SJCRH30 (cell line): ENCODE data around the gene SELENOO. TPM values are rescaled to one million over a fixed set of nuclear protein-coding genes. Genes with fewer than 3 reads are reported as not detected.

ENCODE experiments used
- DNase-seq, 2 experiments: peaks; one replicate each; pipeline ENCODE4 v3.0.0-alpha.2; 2015 to 2020
- H3K27ac ChIP-seq: fragments of 250-450 bp; sonication (Bioruptor Pico); 2 replicates; pipeline ENCODE4 v1.5.1; 2020; ENCODE audit warnings: mild to moderate bottlenecking, moderate library complexity
- H3K27me3 ChIP-seq: fragments of 250-450 bp; sonication (Bioruptor Pico); 2 replicates; pipeline ENCODE4 v1.5.1; 2020; ENCODE audit warnings: mild to moderate bottlenecking, moderate library complexity
- H3K36me3 ChIP-seq: fragments of 250-450 bp; sonication (Bioruptor Pico); 2 replicates; pipeline ENCODE4 v1.5.1; 2020; ENCODE audit warnings: mild to moderate bottlenecking, moderate library complexity
- H3K4me1 ChIP-seq: fragments of 250-450 bp; sonication (Bioruptor Pico); 2 replicates; pipeline ENCODE4 v1.5.1; 2020; ENCODE audit warnings: mild to moderate bottlenecking, moderate library complexity
- H3K4me3 ChIP-seq: fragments of 250-450 bp; sonication (Bioruptor Pico); 2 replicates; pipeline ENCODE4 v1.5.1; 2020; ENCODE audit warnings: mild to moderate bottlenecking, moderate library complexity
- H3K9me3 ChIP-seq: fragments of 250-450 bp; sonication (Bioruptor Pico); replicated peaks from 2 replicates; pipeline ENCODE4 v1.5.1; 2020; ENCODE audit warnings: mild to moderate bottlenecking, moderate library complexity
- total RNA-seq: library from RNA; depleted of rRNA; stranded (reverse); fragments of >200 nt; shearing (Covaris generic); gene quantifications from 2 replicates; pipeline ENCODE4 v1.2.3, GENCODE V29; 2014

SELENOO gene
- total RNA-seq, 1 experiment from 2014 or later, result 15.4 TPM

GRCh38 chr22:50169181-50169759 lies 31.5 kb upstream of the SELENOO start:
- Histone ChIP-seq H3K27me3 (peaks cover 48% of the 10 kb centered on the region), H3K4me1 (no peaks in the 10 kb centered on the region), H3K9me3 (no peaks in the 10 kb centered on the region), H3K4me3 (no peak overlapping the region), H3K27ac (no peak overlapping the region), H3K36me3 (no peaks in the 10 kb centered on the region)
- DNase-seq, result no peak

- H3K9me3 ChIP-seq, result no peaks in the 10 kb centered on the region
- H3K27me3 ChIP-seq, result peaks cover 54% of the 10 kb centered on the region
- H3K36me3 ChIP-seq, result no peaks in the 10 kb centered on the region
- peak overlapping the region; percentile 34; the same call in 1 of the 2 replicates for H3K4me3 ChIP-seq
- DNase-seq, result no peak
- no peak overlapping the region for H3K27ac ChIP-seq
- no peaks in the 10 kb centered on the region for H3K4me1 ChIP-seq
Observed at GRCh38 chr22:50169774-50170341, 31.0 kb upstream of the SELENOO start.

GRCh38 chr22:50170453-50171318 lies 30.1 kb upstream of the SELENOO start, which contains the start of gene PANX2:
Gene PANX2 (plus strand): TSS chr22:50170731. CDS start chr22:50170731, 0 bp downstream.
- Histone ChIP-seq H3K36me3 (no peaks in the 10 kb centered on the region), H3K4me3 (peak within 1 kb of the TSS; percentile 34; the same call in 1 of the 2 replicates), H3K9me3 (no peaks in the 10 kb centered on the region), H3K27me3 (peaks cover 57% of the 10 kb centered on the region), H3K4me1 (no peaks in the 10 kb centered on the region), H3K27ac (no peak within 1 kb of the TSS)
- DNase-seq, result no peak

GRCh38 chr22:50171319-50171964 lies 29.4 kb upstream of the SELENOO start:
- Histone ChIP-seq H3K9me3 (no peaks in the 10 kb centered on the region), H3K4me3 (no peak overlapping the region), H3K36me3 (no peaks in the 10 kb centered on the region)

GRCh38 chr22:50171965-50172421 lies 28.8 kb upstream of the SELENOO start:
- no peak overlapping the region for H3K4me3 ChIP-seq
- no peak overlapping the region for H3K27ac ChIP-seq
- no peaks in the 10 kb centered on the region for H3K36me3 ChIP-seq
- H3K9me3 ChIP-seq, result no peaks in the 10 kb centered on the region
- H3K27me3 ChIP-seq, result peaks cover 57% of the 10 kb centered on the region
- DNase-seq, result no peak
- H3K4me1 ChIP-seq, result no peaks in the 10 kb centered on the region

More at GRCh38 chr22:50171319-50171964, 29.4 kb upstream of the SELENOO start:
- no peaks in the 10 kb centered on the region for H3K4me1 ChIP-seq
- DNase-seq, result no peak
- H3K27me3 ChIP-seq, result peaks cover 57% of the 10 kb centered on the region
- H3K27ac ChIP-seq, result no peak overlapping the region

DNA sequence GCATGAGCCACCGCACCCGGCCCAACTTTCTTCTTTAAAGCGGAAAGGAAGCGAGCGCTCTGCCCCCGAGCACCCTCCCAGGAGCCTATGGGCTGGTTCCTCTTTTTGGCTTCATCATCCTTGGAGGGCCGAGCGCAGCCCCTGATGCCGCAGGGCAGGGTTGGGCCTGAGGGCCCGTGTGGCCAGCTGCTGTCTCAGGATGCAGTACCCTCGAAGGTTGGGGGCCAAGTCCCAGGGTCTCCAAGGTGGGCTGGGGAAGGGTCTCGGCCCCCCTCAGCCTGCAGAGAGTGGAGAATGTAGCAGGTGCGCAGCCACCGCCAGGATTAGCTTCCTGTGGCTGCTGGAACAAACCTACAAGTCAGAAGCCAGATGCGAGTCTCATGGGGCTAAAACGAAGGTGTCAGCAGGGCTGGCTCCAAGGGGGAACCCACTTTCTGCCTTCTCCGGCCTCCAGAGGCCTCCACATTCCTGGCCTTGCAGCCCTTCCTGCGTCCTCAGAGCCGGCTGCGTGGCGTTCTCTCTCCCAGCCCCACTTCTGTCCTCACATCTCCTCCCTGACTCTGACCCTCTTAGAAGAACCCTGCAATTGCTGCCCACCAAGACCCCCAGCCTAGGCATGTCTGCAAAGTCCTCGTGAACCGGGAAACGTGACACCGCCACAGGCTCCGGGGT lies 27.4 kb upstream of the SELENOO start:
- DNase-seq, result no peak
- Histone ChIP-seq H3K27ac (no peak overlapping the region), H3K4me1 (no peaks in the 10 kb centered on the region), H3K36me3 (no peaks in the 10 kb centered on the region), H3K27me3 (peaks cover 51% of the 10 kb centered on the region), H3K4me3 (no peak overlapping the region), H3K9me3 (no peaks in the 10 kb centered on the region)

- Histone ChIP-seq H3K27ac (no peak overlapping the region), H3K27me3 (peaks cover 49% of the 10 kb centered on the region), H3K36me3 (no peaks in the 10 kb centered on the region), H3K4me3 (no peak overlapping the region), H3K4me1 (no peaks in the 10 kb centered on the region), H3K9me3 (no peaks in the 10 kb centered on the region)
- DNase-seq, result no peak
Observed at GRCh38 chr22:50173983-50174355, 26.8 kb upstream of the SELENOO start.

- no peak overlapping the region for H3K4me3 ChIP-seq
- no peak overlapping the region for H3K27ac ChIP-seq
- no peaks in the 10 kb centered on the region for H3K36me3 ChIP-seq
- H3K9me3 ChIP-seq, result no peaks in the 10 kb centered on the region
- no peak for DNase-seq
- peaks cover 44% of the 10 kb centered on the region for H3K27me3 ChIP-seq
- H3K4me1 ChIP-seq, result no peaks in the 10 kb centered on the region
Observed at GRCh38 chr22:50174382-50175190, 26.2 kb upstream of the SELENOO start.

- DNase-seq, result no peak
- Histone ChIP-seq H3K9me3 (no peaks in the 10 kb centered on the region), H3K4me1 (no peaks in the 10 kb centered on the region), H3K27ac (no peak overlapping the region), H3K27me3 (peaks cover 44% of the 10 kb centered on the region), H3K4me3 (no peak overlapping the region), H3K36me3 (no peaks in the 10 kb centered on the region)
Observed at GRCh38 chr22:50175191-50175461, 25.7 kb upstream of the SELENOO start.

GRCh38 chr22:50175921-50176849 lies 24.6 kb upstream of the SELENOO start:
- Histone ChIP-seq H3K4me3 (no peak overlapping the region), H3K36me3 (no peaks in the 10 kb centered on the region), H3K27ac (no peak overlapping the region), H3K27me3 (peaks cover 42% of the 10 kb centered on the region), H3K4me1 (no peaks in the 10 kb centered on the region), H3K9me3 (no peaks in the 10 kb centered on the region)
- DNase-seq, result no peak

- Histone ChIP-seq H3K4me3 (no peak overlapping the region), H3K4me1 (no peaks in the 10 kb centered on the region), H3K36me3 (no peaks in the 10 kb centered on the region), H3K9me3 (no peaks in the 10 kb centered on the region), H3K27ac (no peak overlapping the region), H3K27me3 (peaks cover 33% of the 10 kb centered on the region)
- DNase-seq, result no peak
Observed at GRCh38 chr22:50176850-50177536, 23.8 kb upstream of the SELENOO start.

GRCh38 chr22:50177537-50178470 lies 23.0 kb upstream of the SELENOO start:
- DNase-seq, result no peak
- Histone ChIP-seq H3K36me3 (no peaks in the 10 kb centered on the region), H3K27ac (no peak overlapping the region), H3K4me1 (no peaks in the 10 kb centered on the region), H3K4me3 (no peak overlapping the region), H3K27me3 (peaks cover 27% of the 10 kb centered on the region), H3K9me3 (no peaks in the 10 kb centered on the region)
